DMS114 treated with DMSO at 0.1 percent for 48 hours (cell line): ENCODE results near the gene SLC15A3.
"Not testable (repeated sequence)": the region's sequence is repeated elsewhere in the genome, so short reads cannot be mapped to it uniquely, and the experiment has no call there.

Experiments
- DNase-seq: peaks from one replicate; lab custom pipeline; 2025; ENCODE audit not compliant: unreplicated experiment; lab: John Stamatoyannopoulos, UW

SLC15A3 gene

GRCh38 chr11:60977224-60977623, 25.2 kb upstream of the SLC15A3 start:
- no peak for DNase-seq

GRCh38 chr11:60974726-60975125, 22.8 kb upstream of the SLC15A3 start:
- no peak for DNase-seq

- DNase-seq = not testable (repeated sequence)
Observed at GRCh38 chr11:60974316-60974715, 22.3 kb upstream of the SLC15A3 start.

GRCh38 chr11:60973699-60974098, 21.7 kb upstream of the SLC15A3 start:
- DNase-seq = no peak

GRCh38 chr11:60972182-60973030, 20.4 kb upstream of the SLC15A3 start:
- DNase-seq = no peak

- no peak for DNase-seq
Observed at GRCh38 chr11:60971520-60971919, 19.5 kb upstream of the SLC15A3 start, which contains the start of gene CD6. Gene CD6 (plus strand): TSS chr11:60971680. CDS start chr11:60971866, 186 bp downstream.

- no peak for DNase-seq
Observed at GRCh38 chr11:60970890-60971289, 18.9 kb upstream of the SLC15A3 start.

GRCh38 chr11:60970369-60970774, 18.4 kb upstream of the SLC15A3 start:
- DNase-seq = no peak

- no peak for DNase-seq
Observed at GRCh38 chr11:60968223-60968622, 16.2 kb upstream of the SLC15A3 start.

GRCh38 chr11:60966890-60967289, 14.9 kb upstream of the SLC15A3 start:
- DNase-seq = no peak

- DNase-seq = no peak
Observed at GRCh38 chr11:60964801-60965200, 12.8 kb upstream of the SLC15A3 start.

- no peak for DNase-seq
Observed at GRCh38 chr11:60960405-60960804, 8.4 kb upstream of the SLC15A3 start.

GRCh38 chr11:60959431-60959830, 7.5 kb upstream of the SLC15A3 start:
- DNase-seq = no peak

GRCh38 chr11:60957188-60957587, 5.2 kb upstream of the SLC15A3 start:
- DNase-seq = no peak

GRCh38 chr11:60955571-60955970, 3.6 kb upstream of the SLC15A3 start:
- DNase-seq = no peak

- no peak for DNase-seq
Observed at GRCh38 chr11:60954421-60954820, 2.4 kb upstream of the SLC15A3 start.

- DNase-seq = no peak
Observed at GRCh38 chr11:60953781-60954180, 1.8 kb upstream of the SLC15A3 start.

GRCh38 chr11:60952742-60953170, 780 bp upstream of the SLC15A3 start:
- no peak for DNase-seq

GRCh38 chr11:60951606-60951903, 421 bp downstream of the SLC15A3 start:
- DNase-seq = no peak

- DNase-seq = no peak
Observed at GRCh38 chr11:60950933-60951605, 907 bp downstream of the SLC15A3 start.

GRCh38 chr11:60950024-60950423, 2.0 kb downstream of the SLC15A3 start:
- DNase-seq = no peak

- DNase-seq = no peak
Observed at GRCh38 chr11:60948250-60948649, 3.7 kb downstream of the SLC15A3 start.
